ENCODE results near the gene ZNF213.
A peak's percentile ranks its signal among the peaks of the same experiment; 100 is the strongest.
"Not testable (repeated sequence)": the region's sequence is repeated elsewhere in the genome, so short reads cannot be mapped to it uniquely, and the experiment has no call there.

Gene ZNF213

GRCh38 chr16:3158510-3159314, 23.9 kb downstream of the ZNF213 start:
- TF ChIP-seq CTCF (IDR thresholded peaks at IDR 0.05; ENCODE audit: low read depth, low read length): no peak
- H3K4me3 ChIP-seq (ENCODE audit: low read depth, low read length): peak overlapping the region; percentile 77

- H3K4me3 ChIP-seq (ENCODE audit: low read depth, low read length): no peak overlapping the region
- TF ChIP-seq CTCF (IDR thresholded peaks at IDR 0.05; ENCODE audit: low read depth, low read length): no peak
Observed at GRCh38 chr16:3161235-3162018, 26.6 kb downstream of the ZNF213 start.

- no peak overlapping the region for H3K4me3 ChIP-seq (ENCODE audit: low read depth, low read length)
- TF ChIP-seq CTCF (IDR thresholded peaks at IDR 0.05; ENCODE audit: low read depth, low read length): no peak
Observed at GRCh38 chr16:3164121-3164991, 29.5 kb downstream of the ZNF213 start.

- no peak for TF ChIP-seq CTCF (IDR thresholded peaks at IDR 0.05; ENCODE audit: low read depth, low read length)
- no peak overlapping the region for H3K4me3 ChIP-seq (ENCODE audit: low read depth, low read length)
Observed at GRCh38 chr16:3165111-3165822, 30.4 kb downstream of the ZNF213 start.

GRCh38 chr16:3166505-3166886, 31.7 kb downstream of the ZNF213 start:
- no peak overlapping the region for H3K4me3 ChIP-seq (ENCODE audit: low read depth, low read length)
- TF ChIP-seq CTCF (IDR thresholded peaks at IDR 0.05; ENCODE audit: low read depth, low read length): no peak

- H3K4me3 ChIP-seq (ENCODE audit: low read depth, low read length): not testable (repeated sequence)
Observed at GRCh38 chr16:3168729-3169128, 33.9 kb downstream of the ZNF213 start.

All from WI38 (cell line).